NCI-H2171 (cell line): ENCODE measurements around the gene HEBP1.

Experiments used
- DNase-seq: peaks from one replicate; lab custom pipeline; 2025; lab: John Stamatoyannopoulos, UW

HEBP1 gene

DNA sequence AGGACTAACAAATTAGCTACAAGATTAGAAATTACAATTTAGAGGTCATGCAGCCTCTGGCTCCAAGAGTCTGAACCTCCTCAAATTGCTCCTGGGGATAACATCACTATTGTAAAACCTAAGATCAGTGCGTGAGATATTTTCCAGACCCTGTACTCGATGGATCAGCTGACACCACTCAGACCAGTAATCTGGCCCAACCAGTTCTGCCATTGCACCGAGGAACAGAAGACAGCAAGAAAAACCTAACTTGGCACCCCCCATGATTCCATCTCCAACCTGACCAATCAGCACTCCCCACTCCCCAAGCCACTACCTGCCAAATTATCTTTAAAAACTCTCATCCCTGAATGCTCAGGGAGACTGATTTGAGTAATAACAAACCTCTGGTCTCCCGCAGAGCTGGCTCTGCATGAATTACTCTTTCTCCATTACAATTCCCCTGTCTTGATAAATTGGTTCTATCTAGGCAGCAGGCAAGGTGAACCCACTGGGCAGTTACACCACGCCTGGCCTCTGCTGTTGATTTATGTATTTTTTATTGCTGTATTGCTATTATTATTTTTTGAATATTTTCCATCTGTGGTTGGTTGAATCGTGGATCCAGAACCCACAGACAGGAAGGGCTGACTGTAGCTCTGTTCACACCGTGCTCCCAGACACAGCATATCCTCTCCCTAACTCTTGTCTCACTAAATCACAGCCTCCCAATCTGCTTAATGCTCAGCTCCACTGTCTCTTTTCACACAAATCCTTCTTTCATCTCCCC is 9.2 kb downstream of the HEBP1 start:
- no peak for DNase-seq

GRCh38 chr12:12987421-12987820 is 12.6 kb downstream of the HEBP1 start:
- DNase-seq = no peak

GRCh38 chr12:12986775-12987331 is 13.2 kb downstream of the HEBP1 start:
- no peak for DNase-seq

GRCh38 chr12:12985817-12986408 is 14.2 kb downstream of the HEBP1 start:
- no peak for DNase-seq

GRCh38 chr12:12984149-12984548 is 15.9 kb downstream of the HEBP1 start:
- no peak for DNase-seq

- DNase-seq = no peak
Measured at GRCh38 chr12:12983420-12984035, 16.5 kb downstream of the HEBP1 start.

DNA sequence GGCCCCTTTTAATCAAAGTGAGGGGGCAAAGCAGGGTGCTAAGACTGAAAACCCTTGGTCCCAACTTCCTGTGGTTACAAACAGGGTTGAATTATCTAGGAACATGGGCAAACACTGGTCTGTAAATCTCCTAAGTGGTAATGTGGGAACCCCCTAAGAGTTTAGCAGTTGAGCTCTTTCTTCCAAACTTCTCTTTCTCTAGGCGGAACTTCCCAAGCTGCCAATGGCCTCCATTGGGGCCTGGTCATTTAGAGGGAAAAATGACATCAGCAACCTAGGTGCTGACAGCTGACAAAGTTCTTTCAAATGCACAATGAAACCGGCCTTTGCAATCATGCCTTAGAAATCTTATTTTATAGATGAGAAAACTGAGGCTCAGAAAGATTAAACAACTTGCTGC is 17.7 kb downstream of the HEBP1 start:
- no peak for DNase-seq

- no peak for DNase-seq
Measured at GRCh38 chr12:12979731-12980259, 20.3 kb downstream of the HEBP1 start.

DNA sequence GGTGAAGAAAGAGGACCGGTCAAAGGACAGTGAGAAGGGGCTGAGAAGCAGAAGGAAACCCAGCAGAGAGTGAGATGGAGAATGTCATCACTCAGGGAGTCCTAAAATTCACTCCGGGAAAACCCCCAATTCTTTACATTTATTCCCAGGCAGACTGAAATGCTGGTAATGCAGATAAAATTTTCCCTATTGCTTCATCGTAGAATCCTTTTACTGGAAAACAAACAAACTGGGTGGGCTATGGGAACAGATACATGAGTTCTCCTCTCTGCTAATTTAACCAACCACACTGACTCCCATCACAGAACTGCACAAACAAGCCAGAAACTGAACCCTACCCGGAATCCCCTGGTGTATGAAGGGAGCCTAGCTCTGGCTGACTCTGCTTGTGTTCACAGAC is 20.9 kb downstream of the HEBP1 start:
- no peak for DNase-seq

- no peak for DNase-seq
Measured at GRCh38 chr12:12977231-12977630, 22.8 kb downstream of the HEBP1 start.

DNA sequence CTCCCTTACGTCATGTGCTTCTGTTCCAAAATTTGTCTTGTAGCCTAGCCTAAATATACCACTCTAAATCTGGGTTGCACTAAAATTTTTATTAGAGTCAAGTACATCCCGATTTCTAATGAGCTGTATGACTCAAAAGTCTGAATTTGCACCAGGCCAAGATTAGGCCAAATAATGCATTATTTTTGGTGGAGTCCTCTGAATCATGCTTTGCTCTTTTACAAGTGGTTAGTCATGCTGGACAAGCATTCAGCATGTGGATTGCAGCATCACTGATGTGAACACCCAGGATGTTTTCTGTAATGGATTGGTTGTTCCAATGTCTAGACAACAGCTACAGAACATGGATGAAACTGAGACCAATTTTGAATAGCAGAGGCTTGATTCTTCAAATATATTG is 23.7 kb downstream of the HEBP1 start:
- DNase-seq = no peak

- no peak for DNase-seq
Measured at GRCh38 chr12:12975322-12976077, 24.6 kb downstream of the HEBP1 start.

GRCh38 chr12:12974211-12974610 is 25.9 kb downstream of the HEBP1 start:
- no peak for DNase-seq

- no peak for DNase-seq
Measured at GRCh38 chr12:12973019-12973418, 27.0 kb downstream of the HEBP1 start.

DNA sequence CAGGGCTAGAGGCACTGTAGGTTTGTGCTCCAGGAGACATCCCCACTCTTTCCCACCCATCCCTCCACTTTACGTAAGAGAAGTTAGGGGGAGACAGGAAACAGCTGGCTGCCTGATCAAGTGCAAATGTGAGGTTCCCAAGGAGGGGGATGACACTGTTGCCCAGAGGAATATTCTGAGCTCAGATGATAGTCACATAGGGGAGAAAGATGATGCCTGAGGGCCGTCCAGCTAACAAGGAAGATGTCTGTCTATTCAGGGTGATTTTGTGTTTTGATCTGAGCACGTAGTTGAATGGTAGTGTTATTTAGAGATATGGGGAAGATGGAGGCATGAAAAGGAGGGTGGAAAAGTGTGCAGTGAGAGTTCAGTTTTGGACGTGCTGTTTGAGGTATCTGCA is 34.2 kb downstream of the HEBP1 start:
- DNase-seq = no peak

- no peak for DNase-seq
Measured at GRCh38 chr12:12964255-12964654, 35.8 kb downstream of the HEBP1 start.

DNA sequence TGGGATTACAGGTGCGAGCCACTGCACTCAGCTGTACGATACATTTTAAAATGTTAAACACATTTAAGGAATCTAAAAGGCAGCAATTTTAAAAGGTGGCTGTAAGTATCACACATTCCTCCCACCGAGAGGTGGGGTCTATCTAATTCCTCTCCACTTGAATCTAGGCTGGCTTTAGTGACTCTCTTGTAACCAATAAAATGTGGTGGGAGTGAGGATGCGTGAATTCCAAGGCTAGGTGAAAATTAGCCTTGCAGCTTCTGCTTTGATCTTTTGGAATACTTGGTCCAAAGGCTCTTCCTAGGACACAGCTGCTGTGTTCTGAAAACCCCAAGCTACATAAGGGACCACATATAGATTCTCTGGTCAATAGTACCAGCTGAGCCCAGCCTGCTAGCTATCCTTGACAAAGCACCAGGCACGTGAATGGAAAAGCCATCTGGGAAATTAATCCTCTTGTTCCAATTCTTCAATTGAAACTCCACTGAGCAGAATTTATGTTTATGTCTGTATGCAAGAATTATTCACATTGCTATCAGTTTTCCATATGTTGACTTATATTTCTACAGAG is 39.3 kb downstream of the HEBP1 start:
- no peak for DNase-seq

GRCh38 chr12:12958886-12959285 is 41.2 kb downstream of the HEBP1 start:
- DNase-seq = no peak

- no peak for DNase-seq
Measured at GRCh38 chr12:12954878-12955625, 45.0 kb downstream of the HEBP1 start.

DNA sequence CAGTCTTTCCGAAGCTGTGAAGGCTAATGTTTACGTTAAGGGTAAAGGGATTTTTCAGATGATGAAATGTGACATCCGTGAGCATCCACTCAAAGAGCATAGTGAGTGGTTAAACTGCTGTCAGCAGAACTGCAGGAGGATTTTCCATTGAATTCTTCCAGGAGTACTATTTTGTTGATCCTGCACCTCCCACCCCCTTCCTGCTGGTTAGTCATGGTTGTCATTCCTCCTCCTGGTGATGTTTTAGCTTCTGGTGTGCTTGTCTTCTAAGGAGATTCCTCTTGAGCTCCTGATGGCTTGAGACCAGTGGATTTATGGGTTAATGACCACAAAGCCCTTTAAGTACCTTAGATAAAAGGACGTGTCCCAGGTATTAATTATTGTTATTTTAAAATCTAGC is 45.7 kb downstream of the HEBP1 start:
- no peak for DNase-seq

DNA sequence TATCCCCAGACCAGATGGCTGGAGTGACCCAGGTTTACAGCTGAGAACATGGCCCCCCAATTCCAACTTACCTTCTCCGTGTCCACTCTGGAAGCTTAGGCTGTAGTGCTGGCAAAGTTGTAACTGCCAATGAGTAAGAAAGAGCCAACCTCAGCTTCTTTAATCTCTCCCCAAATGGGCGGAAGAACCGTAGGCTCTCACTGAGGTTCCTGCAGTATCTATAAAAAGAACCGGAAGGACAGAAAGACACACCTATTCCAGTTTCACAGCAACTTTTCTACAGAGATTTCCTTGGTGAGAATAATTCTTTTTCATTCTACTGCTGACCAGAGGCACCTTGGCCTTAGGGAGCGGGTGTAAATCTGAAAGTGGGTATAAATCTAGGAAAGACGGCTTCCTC is 48.0 kb downstream of the HEBP1 start, which contains the start of gene GPRC5D:
Gene GPRC5D (minus strand): TSS at position 135 of the 400 bp plus-strand sequence. CDS start 1,786 bp downstream, outside the sequence.
- DNase-seq = no peak
